HG02943 (cell line): Measurements from ENCODE around the gene TH.

Experiments used
- ATAC-seq: cut with Tn5 transposase; IDR thresholded peaks from one replicate; pipeline ENCODE4 v1.9.1; 2021; ENCODE audit warnings: mild to moderate bottlenecking, low read depth, moderate library complexity; ENCODE audit not compliant: unreplicated experiment

Gene TH

DNA sequence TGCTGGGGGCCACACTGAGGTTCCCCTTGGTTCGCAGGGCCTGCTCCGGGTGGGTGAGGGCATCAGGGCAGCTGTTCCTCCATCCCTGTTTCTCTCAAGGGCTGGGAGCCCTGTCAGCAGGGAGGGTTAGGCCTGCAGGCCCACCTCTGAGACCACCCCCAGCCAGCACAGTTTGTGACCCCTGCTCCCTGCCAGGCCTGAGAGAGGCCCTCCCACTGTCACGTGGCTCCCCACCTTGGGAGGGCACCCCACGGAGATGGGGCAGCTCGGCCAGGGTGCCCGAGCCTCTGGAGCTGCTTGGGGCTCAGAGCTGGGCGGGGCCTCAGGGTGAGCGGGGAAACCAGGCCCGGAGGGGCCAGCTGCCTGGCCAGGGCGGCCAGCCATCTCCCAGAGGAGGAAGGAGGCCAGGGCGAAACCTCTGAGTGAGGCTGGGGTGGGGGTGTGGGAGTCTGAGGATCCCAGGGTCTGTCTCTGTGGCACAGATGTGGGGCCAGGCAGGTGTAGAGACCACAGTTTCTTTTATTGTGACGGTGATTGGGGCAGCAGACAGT, 8.1 kb downstream of the TH start:
- no peak for ATAC-seq

DNA sequence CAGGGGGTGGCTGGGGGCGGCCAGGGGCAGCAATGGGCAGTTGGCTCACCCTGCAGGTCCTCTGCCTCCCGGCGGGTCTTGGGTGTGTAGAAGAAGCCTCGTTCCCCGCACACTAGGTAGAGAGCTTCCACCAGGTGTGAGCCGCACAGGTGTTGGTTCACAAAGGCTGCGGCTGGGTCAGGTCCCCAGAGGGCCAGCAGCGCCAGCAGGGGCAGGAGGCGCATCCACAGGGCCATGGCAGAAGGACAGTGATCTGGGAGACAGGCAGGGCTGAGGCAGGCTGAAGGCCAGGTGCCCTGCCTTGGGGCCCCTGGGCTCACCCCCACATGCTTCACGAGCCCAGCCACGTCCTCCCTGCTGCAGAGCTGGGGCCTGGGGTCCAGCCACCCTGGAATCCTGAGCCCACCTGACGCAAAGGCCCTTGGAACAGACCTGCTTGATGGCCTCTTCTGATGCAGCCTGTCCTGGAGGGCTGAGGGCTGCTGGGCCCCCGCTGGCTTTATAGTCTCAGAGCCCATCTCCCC, 10.8 kb downstream of the TH start, which contains the start of gene INS:
TSS of gene INS (minus strand) at position 474 of the 524 bp plus-strand sequence. CDS start at position 236, 238 bp downstream.
- ATAC-seq = no peak

DNA sequence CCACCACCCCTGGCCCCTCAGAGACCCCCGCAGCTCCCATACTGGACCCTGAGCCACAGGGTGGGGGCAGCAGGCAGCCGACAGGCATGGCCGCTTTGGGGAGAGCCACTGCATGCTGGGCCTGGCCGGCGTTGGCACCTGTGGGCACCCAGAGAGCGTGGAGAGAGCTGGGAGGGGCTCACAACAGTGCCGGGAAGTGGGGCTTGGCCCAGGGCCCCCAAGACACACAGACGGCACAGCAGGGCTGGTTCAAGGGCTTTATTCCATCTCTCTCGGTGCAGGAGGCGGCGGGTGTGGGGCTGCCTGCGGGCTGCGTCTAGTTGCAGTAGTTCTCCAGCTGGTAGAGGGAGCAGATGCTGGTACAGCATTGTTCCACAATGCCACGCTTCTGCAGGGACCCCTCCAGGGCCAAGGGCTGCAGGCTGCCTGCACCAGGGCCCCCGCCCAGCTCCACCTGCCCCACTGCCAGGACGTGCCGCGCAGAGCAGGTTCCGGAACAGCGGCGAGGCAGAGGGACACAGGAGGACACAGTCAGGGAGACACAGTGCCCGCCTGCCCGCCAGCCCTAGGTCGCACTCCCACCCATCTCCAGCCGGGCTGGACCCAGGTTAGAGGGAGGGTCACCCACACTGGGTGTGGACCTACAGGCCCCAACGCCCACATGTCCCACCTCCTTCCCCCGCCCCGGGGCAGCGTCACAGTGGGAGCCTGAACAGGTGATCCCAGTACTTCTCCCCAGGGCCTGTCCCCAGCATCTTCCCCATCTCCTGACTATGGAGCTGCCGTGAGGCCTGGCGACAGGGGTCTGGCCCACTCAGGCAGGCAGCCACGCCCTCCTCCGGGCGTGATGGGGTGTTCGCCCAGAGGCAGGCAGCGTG, 11.8 kb downstream of the TH start:
- no peak for ATAC-seq

DNA sequence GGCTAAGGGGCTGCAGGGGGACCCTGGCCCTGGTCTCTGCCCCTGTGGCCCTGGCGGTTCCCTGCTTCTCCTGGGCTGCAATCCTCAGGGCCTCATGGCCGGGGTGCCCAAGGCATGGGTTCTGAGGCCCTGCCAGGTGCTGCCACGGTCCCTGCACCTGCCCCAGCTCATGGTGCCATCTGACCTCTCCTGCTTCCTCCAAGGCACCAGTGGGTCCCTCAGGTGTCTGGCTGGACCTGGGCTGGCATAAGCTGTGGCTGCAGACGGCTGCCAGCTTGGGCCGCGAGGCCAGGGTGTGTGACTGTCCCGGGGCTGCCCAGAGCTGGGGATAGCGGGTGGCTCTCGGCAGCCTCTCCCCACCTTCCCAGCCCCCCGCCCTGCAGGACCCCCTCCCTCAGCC, 12.6 kb downstream of the TH start:
- no peak for ATAC-seq

DNA sequence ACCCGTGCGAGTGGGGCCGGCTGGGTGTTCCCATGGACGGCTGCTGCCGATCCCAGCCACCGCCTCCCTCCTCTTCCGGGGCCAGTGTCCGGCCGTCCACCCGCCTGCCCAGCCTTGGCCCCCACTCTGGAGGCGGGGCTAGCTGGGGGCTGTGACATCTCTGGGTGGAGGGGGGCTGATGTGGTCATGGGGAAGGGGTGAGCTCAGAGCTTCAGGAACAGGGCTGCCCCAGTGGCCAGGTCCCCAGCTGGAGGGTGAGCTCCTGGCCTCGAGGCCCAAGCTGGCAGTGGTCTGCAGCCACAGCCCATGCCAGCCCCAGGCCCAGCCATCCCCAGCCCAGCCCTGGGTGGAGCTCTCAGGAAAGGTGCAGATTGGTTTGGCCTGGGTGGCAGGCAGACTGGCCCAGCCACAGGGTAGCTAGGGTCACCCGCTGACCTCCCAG, 13.3 kb downstream of the TH start:
- no peak for ATAC-seq

- ATAC-seq = no peak
Measured at GRCh38 chr11:2157294-2158040, 14.1 kb downstream of the TH start.

- no peak for ATAC-seq
Measured at GRCh38 chr11:2156416-2157182, 15.0 kb downstream of the TH start.

- ATAC-seq = no peak
Measured at GRCh38 chr11:2155511-2155910, 16.1 kb downstream of the TH start.

DNA sequence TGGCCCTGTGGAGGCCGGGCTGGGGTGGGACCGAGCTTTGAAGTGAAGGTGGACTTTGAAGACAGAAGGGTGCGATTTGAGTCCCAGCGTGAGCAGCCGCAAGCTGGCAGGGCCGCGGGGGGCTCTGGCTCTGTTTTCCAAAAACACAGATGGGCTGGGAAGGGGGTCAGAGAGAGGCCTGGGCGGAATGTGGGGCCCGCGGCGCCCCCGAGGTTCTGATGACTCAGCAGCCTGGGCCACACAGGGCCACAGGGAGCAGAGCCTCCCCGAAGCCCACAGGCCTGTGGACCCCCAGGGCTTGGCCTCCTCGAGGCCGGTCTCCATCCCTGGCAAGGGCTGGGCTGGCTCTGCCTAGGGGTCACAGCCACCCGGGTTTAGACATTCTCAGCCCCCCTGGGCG, 16.7 kb downstream of the TH start:
- ATAC-seq = no peak

DNA sequence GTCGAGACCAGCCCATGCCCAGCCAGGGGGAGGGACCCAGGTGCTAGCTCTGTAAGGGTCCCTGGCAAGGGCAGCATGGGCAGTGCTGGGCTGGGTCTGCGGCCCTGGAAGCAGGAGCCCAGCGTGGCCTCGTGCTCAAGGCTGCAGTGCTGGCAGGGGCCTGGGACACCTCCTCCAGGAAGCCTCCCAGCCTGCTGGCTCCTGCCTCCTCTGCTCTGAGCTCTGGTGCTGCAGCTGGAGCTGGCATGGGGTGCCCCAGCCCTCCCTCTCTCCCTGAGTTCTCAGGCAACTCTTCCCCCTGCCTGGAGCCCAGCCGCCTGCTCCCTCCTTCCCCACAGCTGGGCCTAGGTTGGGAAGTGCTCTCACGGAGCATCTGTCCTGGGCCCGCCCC, 17.4 kb downstream of the TH start:
- ATAC-seq = no peak

DNA sequence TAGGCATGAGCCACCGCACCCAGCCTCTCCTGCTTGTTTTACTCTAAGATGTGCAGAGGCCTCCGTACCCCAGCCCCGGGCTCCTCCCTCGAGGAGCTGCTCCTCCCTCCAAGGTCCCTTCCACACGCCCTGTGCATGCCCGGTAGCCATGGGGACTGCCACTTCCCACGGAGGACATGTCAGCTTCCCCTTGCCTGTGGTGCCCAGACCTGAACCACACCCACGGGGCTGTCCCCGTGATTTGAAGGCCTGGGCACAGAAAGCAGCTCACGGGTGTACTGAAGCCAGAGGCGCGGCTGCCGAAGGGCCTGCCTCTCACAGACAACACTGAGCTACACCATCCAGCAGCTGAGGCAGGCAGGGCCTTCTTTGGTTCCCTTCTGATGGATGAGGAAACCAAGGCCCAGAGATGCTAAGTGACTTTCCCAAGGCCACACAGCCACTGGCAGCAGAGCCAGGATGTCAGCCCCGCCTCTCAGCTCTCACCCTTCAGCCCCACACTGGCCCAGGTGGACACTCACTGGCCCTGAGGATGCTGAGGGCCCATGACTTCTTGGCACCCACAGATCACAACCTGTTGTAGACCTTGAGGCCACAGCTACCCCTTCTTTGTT, 17.9 kb downstream of the TH start:
- no peak for ATAC-seq

GRCh38 chr11:2151500-2152257, 19.9 kb downstream of the TH start:
- ATAC-seq = no peak

DNA sequence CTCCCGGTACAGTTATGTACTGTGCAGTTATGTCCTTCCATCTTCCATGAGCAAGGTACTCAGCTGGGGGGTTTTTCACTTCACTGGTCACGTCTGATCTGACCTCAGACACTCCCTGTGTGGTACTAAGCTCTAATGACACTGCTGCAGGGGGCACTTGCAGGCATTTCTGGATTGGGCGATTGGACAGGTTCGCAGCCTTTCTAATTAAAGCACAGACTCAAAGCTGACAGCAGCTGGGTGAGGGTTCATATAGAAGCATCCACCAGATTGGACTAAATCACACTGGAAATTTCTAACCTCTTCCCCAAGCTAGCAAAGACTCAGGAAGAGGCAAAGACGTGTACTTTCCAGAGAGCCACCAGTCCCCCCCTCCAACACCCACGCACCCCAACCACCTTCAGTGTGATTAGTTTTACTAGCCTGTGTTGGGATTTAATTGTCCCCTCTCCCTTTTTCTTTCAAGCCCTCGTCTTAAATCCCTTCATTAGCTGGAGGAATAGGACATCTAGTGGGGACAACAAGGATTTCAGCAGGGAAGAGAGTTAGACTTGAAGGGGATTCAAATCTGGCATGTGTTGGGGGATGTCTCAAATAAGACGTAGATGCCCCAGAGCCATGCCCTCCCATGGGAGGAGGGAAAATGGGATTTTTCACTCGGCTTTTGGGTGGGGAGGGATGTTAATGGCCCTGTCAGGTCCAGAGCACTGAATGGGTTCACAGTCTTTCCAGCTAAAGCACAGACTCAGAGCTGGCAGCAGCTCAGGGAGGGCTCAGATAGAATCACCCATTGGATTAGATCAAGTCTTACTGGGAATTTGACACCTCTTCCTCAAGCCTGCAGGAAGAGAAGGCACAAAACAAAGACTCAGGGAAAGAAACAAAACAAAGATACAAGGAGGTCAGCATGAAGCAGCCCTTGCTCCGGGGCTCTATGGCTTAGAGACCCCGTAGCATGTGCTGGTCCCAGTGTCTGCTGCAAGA, 21.5 kb downstream of the TH start:
- no peak for ATAC-seq

DNA sequence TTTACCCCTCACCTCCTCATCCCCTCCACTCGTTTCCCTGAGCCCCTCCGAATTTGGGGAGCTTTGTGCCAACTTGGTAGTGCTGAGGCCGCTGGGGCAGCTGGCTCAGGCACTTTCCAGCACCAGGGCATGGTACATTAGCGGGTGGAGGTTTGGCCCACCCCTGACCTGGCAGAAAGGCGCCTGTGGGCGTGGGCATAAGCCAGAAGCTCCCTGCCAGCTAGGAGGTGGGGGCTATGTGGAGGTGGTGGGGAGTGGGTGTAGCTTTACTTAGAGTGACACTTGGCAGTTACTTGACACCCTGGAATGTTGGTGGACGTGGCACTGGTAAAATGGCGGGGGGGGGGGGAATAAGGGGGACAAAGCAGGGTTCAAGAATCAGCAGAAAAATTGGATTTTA, 22.2 kb downstream of the TH start:
- ATAC-seq = no peak

DNA sequence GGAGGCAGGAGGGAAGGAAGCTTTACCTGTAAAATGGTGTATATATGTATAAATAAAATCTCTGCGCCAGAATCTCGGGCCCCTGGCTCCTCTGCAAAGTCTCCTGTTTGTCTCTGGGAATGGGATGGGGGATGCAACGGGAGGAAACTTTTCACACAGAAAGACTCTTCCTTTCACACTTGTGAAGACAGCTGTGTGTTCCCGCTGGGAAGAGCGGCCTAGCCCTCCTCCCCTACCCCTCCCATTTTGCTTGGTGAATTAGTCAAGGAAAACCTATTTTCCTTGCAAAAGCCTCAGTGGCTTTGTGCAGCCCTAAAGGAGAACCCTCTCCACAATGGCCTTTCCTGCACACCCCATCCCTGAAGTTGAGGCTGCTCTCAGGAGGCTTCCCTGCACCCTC, 23.0 kb downstream of the TH start:
- ATAC-seq = no peak

GRCh38 chr11:2147391-2147790, 24.2 kb downstream of the TH start:
- ATAC-seq = no peak

DNA sequence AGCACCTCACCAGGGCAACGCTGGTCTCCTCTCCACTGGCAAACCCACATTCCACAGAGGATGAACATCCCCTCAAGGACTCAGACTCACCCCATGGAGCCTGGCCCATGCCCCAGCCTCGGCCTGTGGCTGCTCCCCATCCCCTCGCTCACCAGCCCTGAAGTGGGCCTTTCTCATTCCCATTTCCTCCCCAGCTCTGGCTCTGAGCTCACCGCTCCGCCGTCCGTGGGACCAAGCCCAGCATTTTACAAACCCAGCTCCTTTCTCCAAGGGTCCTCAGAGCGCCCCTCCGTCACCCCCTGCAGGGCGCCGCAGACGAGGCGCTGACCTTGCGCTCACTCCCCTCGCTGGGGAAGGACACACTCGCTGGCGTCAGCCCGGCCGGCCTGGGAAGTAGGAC, 25.6 kb downstream of the TH start:
- no peak for ATAC-seq
